HG02943 (cell line): Measurements from ENCODE around the gene PRDM8.
"Not testable (repeated sequence)": the region's sequence is repeated elsewhere in the genome, so short reads cannot be mapped to it uniquely, and the experiment has no call there.

Source experiments
- ATAC-seq: cut with Tn5 transposase; IDR thresholded peaks from one replicate; pipeline ENCODE4 v1.9.1; 2021; ENCODE audit warnings: mild to moderate bottlenecking, low read depth, moderate library complexity; ENCODE audit not compliant: unreplicated experiment

PRDM8 gene

GRCh38 chr4:80196922-80197573 is at the start of gene PRDM8:
Gene PRDM8 (plus strand): TSS chr4:80197503. CDS start chr4:80200081, 2,578 bp downstream.
- no peak for ATAC-seq

- no peak for ATAC-seq
These were observed 46.7 kb upstream of the PRDM8 start for GRCh38 chr4:80150387-80151180.

- no peak for ATAC-seq
These were observed 45.3 kb upstream of the PRDM8 start for GRCh38 chr4:80151981-80152380.

GRCh38 chr4:80153874-80154544 is 43.3 kb upstream of the PRDM8 start:
- no peak for ATAC-seq

- no peak for ATAC-seq
These were observed 42.8 kb upstream of the PRDM8 start for GRCh38 chr4:80154545-80154933.

GRCh38 chr4:80155316-80155982 is 41.9 kb upstream of the PRDM8 start:
- ATAC-seq, result no peak

GRCh38 chr4:80156410-80156809 is 40.9 kb upstream of the PRDM8 start:
- ATAC-seq, result no peak

GRCh38 chr4:80161413-80162058 is 35.8 kb upstream of the PRDM8 start:
- no peak for ATAC-seq

GRCh38 chr4:80162418-80162817 is 34.9 kb upstream of the PRDM8 start:
- no peak for ATAC-seq

GRCh38 chr4:80165855-80166254 is 31.4 kb upstream of the PRDM8 start:
- ATAC-seq, result no peak

- ATAC-seq, result no peak
These were observed 26.1 kb upstream of the PRDM8 start for GRCh38 chr4:80171251-80171650.

- ATAC-seq, result peak; percentile 22
These were observed 25.6 kb upstream of the PRDM8 start for GRCh38 chr4:80171656-80172055.

GRCh38 chr4:80172203-80172602 is 25.1 kb upstream of the PRDM8 start:
- ATAC-seq, result peak; percentile 58

- peak; percentile 54 for ATAC-seq
These were observed 23.9 kb upstream of the PRDM8 start for GRCh38 chr4:80173401-80173800.

- ATAC-seq, result no peak
These were observed 23.5 kb upstream of the PRDM8 start for GRCh38 chr4:80173841-80174240.

GRCh38 chr4:80177793-80178192 is 19.5 kb upstream of the PRDM8 start:
- ATAC-seq, result not testable (repeated sequence)

GRCh38 chr4:80178964-80179363 is 18.3 kb upstream of the PRDM8 start:
- no peak for ATAC-seq

- ATAC-seq, result no peak
These were observed 17.6 kb upstream of the PRDM8 start for GRCh38 chr4:80179637-80180161.

GRCh38 chr4:80180743-80181142 is 16.6 kb upstream of the PRDM8 start:
- ATAC-seq, result no peak

GRCh38 chr4:80182237-80182866 is 15.0 kb upstream of the PRDM8 start:
- ATAC-seq, result no peak
